ENCODE results near the gene PPP4R4.

- no peak for TF ChIP-seq EZH2phosphoT487 (IDR thresholded peaks at IDR 0.05)
- no peak for TF ChIP-seq CTCF (IDR thresholded peaks at IDR 0.05)
- TF ChIP-seq EZH2 (IDR thresholded peaks at IDR 0.05): no peak
These were observed 140.8 kb downstream of the PPP4R4 start for GRCh38 chr14:94314890-94315289.
